Chondrocyte (in vitro differentiated cells): ENCODE results near the gene RSPH6A. TPM values are rescaled to one million over a fixed set of nuclear protein-coding genes. Genes with fewer than 3 reads are reported as not detected.
"Not testable (repeated sequence)": the region's sequence is repeated elsewhere in the genome, so short reads cannot be mapped to it uniquely, and the experiment has no call there.

Experiments
- DNase-seq: peaks from one replicate; pipeline ENCODE4 v3.0.0; 2021; ENCODE audit warnings: mixed read lengths, low spot score
- H3K27ac Mint-ChIP-seq: one replicate; pipeline ENCODE4 v1.8.0; 2021; ENCODE audit warnings: mild to moderate bottlenecking, moderate library complexity, mixed read lengths; ENCODE audit not compliant: unreplicated experiment
- H3K27me3 Mint-ChIP-seq: 2 replicates; pipeline ENCODE4 v1.8.0; 2021; ENCODE audit warnings: low read depth, mixed read lengths
- H3K36me3 Mint-ChIP-seq: 2 replicates; pipeline ENCODE4 v1.8.0; 2021; ENCODE audit warnings: low read depth, mixed read lengths
- H3K4me1 Mint-ChIP-seq: 2 replicates; pipeline ENCODE4 v1.8.0; 2021; ENCODE audit warnings: low read depth, mild to moderate bottlenecking, mixed read lengths
- H3K4me3 Mint-ChIP-seq: one replicate; pipeline ENCODE4 v1.8.0; 2021; ENCODE audit warnings: mild to moderate bottlenecking, moderate library complexity, mixed read lengths; ENCODE audit not compliant: unreplicated experiment
- H3K9me3 Mint-ChIP-seq: 2 replicates; pipeline ENCODE4 v1.8.0; 2021; ENCODE audit warnings: low read depth, mixed read lengths
- CTCF ChIP-seq: fragments of 200-600 bp; sonication (generic); IDR thresholded peaks from 2 replicates; pipeline ENCODE4 v1.5.0; 2021; ENCODE audit warnings: antibody characterized with exemption, mild to moderate bottlenecking, moderate library complexity
- total RNA-seq: library from RNA; stranded (reverse); gene quantifications from 3 replicates; pipeline ENCODE4 v1.2.1, GENCODE V29; 2021

RSPH6A gene
- total RNA-seq, 1 donor from 2014 or later, result 0.15 TPM

- no peak overlapping the region for H3K4me3 Mint-ChIP-seq
- DNase-seq, result no peak
- H3K9me3 Mint-ChIP-seq, result no peaks in the 10 kb centered on the region
- H3K27ac Mint-ChIP-seq, result no peak overlapping the region
- no peaks in the 10 kb centered on the region for H3K4me1 Mint-ChIP-seq
- no peaks in the 10 kb centered on the region for H3K36me3 Mint-ChIP-seq
- H3K27me3 Mint-ChIP-seq, result no peaks in the 10 kb centered on the region
- TF ChIP-seq CTCF, result no peak
Observed at GRCh38 chr19:45753548-45753947, 61.6 kb downstream of the RSPH6A start.

- Mint-ChIP-seq H3K36me3 (no peaks in the 10 kb centered on the region), H3K9me3 (no peaks in the 10 kb centered on the region), H3K4me3 (no peak overlapping the region), H3K27ac (no peak overlapping the region), H3K27me3 (no peaks in the 10 kb centered on the region), H3K4me1 (no peaks in the 10 kb centered on the region)
- no peak for TF ChIP-seq CTCF
- DNase-seq, result no peak
Observed at GRCh38 chr19:45752639-45753038, 62.5 kb downstream of the RSPH6A start.

GRCh38 chr19:45751483-45751882, 63.6 kb downstream of the RSPH6A start:
- not testable (repeated sequence) for H3K4me1 Mint-ChIP-seq, H3K27me3 Mint-ChIP-seq, DNase-seq, H3K4me3 Mint-ChIP-seq, H3K9me3 Mint-ChIP-seq, H3K36me3 Mint-ChIP-seq, H3K27ac Mint-ChIP-seq

- peaks cover 7% of the 10 kb centered on the region for H3K4me1 Mint-ChIP-seq
- no peaks in the 10 kb centered on the region for H3K36me3 Mint-ChIP-seq
- no peak overlapping the region for H3K4me3 Mint-ChIP-seq
- H3K27me3 Mint-ChIP-seq, result no peaks in the 10 kb centered on the region
- TF ChIP-seq CTCF, result no peak
- H3K9me3 Mint-ChIP-seq, result no peaks in the 10 kb centered on the region
- DNase-seq, result no peak
- H3K27ac Mint-ChIP-seq, result no peak overlapping the region
Observed at GRCh38 chr19:45747513-45747912, 67.6 kb downstream of the RSPH6A start.

- Mint-ChIP-seq H3K27ac (no peak overlapping the region), H3K4me3 (no peak overlapping the region), H3K4me1 (peaks cover 7% of the 10 kb centered on the region), H3K9me3 (no peaks in the 10 kb centered on the region), H3K36me3 (no peaks in the 10 kb centered on the region), H3K27me3 (no peaks in the 10 kb centered on the region)
- no peak for TF ChIP-seq CTCF
- DNase-seq, result no peak
Observed at GRCh38 chr19:45746866-45747265, 68.2 kb downstream of the RSPH6A start.

Other genes starting within 250 kb of the RSPH6A start
- gene OPA3, start 230.5 kb downstream of the RSPH6A start, total RNA-seq, result 14.8 to 19.8 TPM (median 14.8 TPM) in 3 replicates
- gene GPR4, start 213.1 kb downstream of the RSPH6A start, total RNA-seq, result not detected in 3 replicates
- 20.5 to 28.3 TPM (median 22.4 TPM) in 3 replicates for gene EML2, start 175.9 kb downstream of the RSPH6A start, total RNA-seq
- gene GIPR, start 147.1 kb downstream of the RSPH6A start, total RNA-seq, result 0.41 to 2.4 TPM (median 1.3 TPM) in 3 replicates
- 310 to 361 TPM (median 314 TPM) in 3 replicates for gene SNRPD2, start 123.4 kb downstream of the RSPH6A start, total RNA-seq
- gene QPCTL, start 122.6 kb downstream of the RSPH6A start, total RNA-seq, result 11.9 to 13.7 TPM (median 13.4 TPM) in 3 replicates
- 12.7 to 14.8 TPM (median 14.3 TPM) in 3 replicates for gene FBXO46, start 84.4 kb downstream of the RSPH6A start, total RNA-seq
- not detected in 3 replicates for gene MEIOSIN, start 81.9 kb downstream of the RSPH6A start, total RNA-seq
- gene SIX5, start 46.1 kb downstream of the RSPH6A start, total RNA-seq, result 29.3 to 33.8 TPM (median 33.0 TPM) in 3 replicates
- 95.0 to 176 TPM (median 162 TPM) in 3 replicates for gene DMPK, start 32.8 kb downstream of the RSPH6A start, total RNA-seq
- gene DMWD, start 22.5 kb downstream of the RSPH6A start, total RNA-seq, result 77.6 to 83.0 TPM (median 79.4 TPM) in 3 replicates
- gene SYMPK, start 47.8 kb upstream of the RSPH6A start, total RNA-seq, result 56.5 to 63.3 TPM (median 58.0 TPM) in 3 replicates
- not detected in 3 replicates for gene FOXA3, start 49.0 kb upstream of the RSPH6A start, total RNA-seq
- 24.9 to 30.5 TPM (median 28.6 TPM) in 3 replicates for gene IRF2BP1, start 70.8 kb upstream of the RSPH6A start, total RNA-seq
- 11.9 to 13.1 TPM (median 12.5 TPM) in 3 replicates for gene MYPOP, start 87.3 kb upstream of the RSPH6A start, total RNA-seq
- gene NANOS2, start 99.5 kb upstream of the RSPH6A start, total RNA-seq, result not detected in 3 replicates
- 0.10 to 0.22 TPM (median 0.18 TPM) in 3 replicates for gene NOVA2, start 158.6 kb upstream of the RSPH6A start, total RNA-seq
- gene CCDC61, start 180.2 kb upstream of the RSPH6A start, total RNA-seq, result 7.2 to 8.4 TPM (median 7.8 TPM) in 3 replicates
- not detected in 3 replicates for gene PGLYRP1, start 207.7 kb upstream of the RSPH6A start, total RNA-seq
- gene IGFL4, start 225.7 kb upstream of the RSPH6A start, total RNA-seq, result 0.15 TPM in 1 of 3 replicates, not detected in the others